Stimulated activated CD4-positive, alpha-beta T cell treated with anti-CD3 and anti-CD28 coated beads, Interleukin-12 subunit alpha, Interleukin-12 subunit beta, amount 100 ng/mL, for 24 hours (primary cell): ENCODE data around the gene IL1RAP.

Experiments used
- DNase-seq, 2 experiments: peaks; one replicate each; pipeline ENCODE4 v3.0.0-alpha.2; 2020; ENCODE audit warnings: low read depth in 2 of 2

Gene IL1RAP

DNA sequence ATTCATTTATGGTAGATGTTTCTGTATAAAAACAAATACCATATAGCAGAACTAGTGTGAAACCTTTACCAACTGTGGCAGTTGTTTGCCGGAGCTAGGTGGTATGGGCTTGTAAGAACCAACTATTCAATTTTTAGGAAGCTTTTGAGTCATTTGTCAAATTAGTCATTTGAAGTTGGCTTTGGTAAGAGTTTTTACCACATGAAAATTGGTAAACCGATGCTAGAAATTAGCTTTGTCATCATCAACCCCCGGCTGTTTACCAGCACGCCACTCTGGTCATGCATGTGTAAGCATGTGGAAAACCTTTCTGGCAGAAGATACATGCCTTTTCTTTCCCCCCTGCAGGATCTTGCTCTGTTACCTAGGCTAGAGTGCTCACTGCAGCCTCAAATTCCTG lies 63.3 kb downstream of the IL1RAP start:
- no peak for DNase-seq

DNA sequence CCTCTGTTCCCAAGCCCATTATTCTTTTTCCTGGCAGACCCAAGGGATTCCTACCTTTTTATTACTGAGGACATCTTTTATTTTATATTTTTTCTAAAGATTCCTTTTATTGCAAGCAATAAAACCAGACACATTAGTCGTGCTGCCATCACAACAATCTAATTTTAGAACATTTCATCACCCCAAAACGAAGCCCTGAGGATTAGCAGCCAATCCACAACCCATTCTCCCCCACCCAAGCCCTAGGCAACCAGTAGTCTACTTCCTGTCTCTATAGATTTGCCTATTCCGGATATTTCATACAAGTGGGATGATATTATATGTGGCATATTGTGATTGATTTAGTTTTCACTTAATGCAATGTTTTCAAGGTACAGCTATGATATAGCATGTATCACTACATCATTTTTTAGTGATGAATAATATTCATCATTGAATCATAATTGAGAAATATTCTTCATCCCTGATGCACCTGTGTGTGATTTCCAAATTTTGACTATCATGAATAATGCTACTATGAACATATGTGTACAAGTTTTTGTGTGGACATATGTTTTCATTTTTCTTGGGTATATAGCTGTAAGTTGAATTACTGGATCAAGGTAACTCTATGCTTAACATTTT lies 65.7 kb downstream of the IL1RAP start:
- no peak for DNase-seq

DNA sequence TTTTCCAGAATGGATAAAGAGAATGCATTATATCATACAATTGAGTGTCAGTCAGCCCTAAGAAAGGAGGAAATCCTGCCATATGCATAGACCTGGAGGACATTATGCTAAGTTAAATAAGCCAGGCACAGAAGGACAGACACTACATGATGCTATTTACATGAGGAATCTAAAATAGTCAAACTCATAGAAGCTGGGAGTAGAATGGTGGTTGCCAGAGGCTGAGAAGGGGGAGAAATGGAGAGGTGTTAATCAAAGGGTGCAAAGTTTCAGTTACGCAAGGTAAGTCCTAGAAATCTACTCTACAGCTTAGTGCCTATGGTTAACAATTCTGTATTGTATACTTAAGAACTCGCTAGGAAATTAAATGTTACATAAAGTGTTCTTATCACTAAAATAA lies 66.5 kb downstream of the IL1RAP start:
- DNase-seq, result no peak

DNA sequence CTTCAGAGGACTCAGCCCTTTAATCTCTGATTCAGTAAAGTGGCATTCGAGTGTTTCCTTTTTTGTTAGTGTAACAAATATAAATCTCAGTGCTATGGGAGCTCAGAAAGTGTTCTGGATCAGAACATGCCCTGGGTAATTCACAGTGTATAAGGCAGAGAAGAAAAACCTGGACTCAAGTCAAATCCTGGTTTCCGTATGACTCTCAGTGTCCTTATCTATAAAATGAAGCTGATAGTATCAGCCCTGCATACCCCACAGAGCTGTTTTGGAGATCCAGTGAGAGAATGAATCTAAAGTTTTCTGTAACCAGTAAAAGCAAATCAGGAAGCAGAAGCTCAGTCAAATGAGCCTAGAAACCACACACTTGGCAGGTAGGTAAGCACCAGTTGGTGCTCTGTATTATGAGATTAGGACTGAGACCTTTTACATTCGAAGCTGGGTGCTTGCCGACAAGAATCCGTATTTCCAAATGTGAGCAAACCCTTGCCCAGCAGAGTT lies 67.2 kb downstream of the IL1RAP start:
- no peak for DNase-seq

DNA sequence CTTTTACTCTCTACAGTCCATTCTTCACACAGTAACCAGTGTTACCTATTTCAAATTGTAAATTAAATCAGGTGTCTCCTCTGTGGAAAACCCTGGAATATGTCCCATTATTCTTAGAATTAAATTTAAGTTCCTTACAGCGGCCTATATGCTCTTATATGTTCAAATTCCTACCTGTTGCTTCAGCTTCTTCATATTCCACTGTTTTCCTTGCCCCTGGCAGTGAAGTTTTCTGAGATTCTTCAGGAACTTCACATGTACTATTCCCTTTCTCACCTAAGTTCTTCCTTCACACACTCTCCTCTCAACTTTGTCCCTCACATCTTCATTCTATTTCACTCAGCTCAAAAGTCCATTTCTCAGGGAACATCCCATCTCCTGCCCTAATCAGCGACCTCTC lies 68.8 kb downstream of the IL1RAP start:
- DNase-seq, result no peak

DNA sequence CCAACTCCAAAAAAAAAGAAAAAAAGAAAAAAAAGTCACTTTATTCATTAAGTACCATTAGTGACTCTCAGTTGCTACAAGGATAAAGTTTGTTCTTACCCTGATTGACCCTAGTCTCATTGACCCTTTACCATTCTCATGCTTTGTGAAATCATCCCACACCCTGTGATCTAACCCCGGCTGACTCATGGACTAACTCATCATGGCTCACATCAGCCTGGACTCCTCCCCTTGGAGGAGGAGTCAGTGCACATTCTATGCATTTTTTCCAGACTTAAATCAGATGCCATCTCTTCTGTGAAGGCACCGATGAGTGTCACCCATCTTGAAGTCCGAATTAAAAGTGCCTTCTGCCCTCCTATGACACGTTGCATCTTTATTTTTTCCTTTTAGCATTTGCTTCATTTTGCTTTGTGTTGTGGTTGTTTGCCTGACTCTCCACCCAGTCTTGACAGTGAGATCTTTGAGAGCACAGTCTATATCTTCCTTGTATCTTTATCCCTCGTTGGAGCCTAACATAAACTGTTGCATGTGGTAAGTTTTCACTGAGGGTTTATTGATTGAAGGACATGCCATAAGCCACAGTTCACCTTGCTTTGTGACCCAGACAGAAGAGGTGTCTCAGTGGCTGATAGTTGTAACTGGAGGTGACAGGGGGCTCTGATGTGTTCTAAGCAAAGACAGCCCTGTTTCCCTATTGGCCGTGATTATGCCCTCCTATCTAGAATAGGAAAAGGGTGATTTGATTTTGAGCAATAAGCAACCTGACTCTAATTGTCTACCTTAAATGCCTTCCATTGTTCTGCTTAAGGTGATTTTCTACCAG lies 72.1 kb downstream of the IL1RAP start:
- DNase-seq, result peak; percentile 15 to 44

DNA sequence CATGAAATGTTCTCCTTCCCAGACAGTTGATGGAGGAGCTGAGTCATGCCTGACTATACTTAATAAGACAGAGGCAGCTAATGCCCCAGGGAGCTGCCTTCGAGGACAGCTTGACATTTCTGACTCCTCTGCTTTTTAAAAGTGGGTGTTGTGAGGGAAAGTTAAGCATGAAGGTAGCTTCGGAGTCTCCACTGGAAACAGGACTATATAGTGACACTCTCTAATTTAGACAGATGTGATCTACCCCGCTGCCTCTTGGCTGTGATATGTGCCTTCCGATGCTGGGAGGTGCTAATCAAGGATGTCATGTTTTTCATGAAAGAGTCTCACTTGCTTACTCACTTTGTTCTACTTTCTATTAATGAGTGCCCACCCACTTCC lies 72.7 kb downstream of the IL1RAP start:
- peak in 1 of 2 experiments; percentile 24 for DNase-seq

DNA sequence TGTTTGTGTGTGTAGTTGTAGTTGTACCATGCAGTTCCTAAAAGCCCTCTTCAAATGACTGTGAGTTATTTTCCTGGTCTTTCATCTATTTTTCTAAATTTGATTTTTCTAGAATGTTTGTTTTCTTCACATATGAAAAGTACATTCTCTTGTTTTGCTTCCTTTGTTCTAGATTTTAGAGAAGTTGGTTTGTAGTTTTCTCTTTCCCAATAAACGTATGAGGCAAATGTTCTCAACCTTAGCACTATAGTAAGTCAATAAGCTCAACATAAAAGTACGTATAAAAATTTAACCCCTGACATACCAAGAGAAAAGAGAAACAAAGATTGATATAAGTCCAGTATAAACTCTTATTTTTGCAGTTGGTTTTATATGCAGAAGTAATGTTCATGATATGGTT lies 74.7 kb downstream of the IL1RAP start:
- no peak for DNase-seq

DNA sequence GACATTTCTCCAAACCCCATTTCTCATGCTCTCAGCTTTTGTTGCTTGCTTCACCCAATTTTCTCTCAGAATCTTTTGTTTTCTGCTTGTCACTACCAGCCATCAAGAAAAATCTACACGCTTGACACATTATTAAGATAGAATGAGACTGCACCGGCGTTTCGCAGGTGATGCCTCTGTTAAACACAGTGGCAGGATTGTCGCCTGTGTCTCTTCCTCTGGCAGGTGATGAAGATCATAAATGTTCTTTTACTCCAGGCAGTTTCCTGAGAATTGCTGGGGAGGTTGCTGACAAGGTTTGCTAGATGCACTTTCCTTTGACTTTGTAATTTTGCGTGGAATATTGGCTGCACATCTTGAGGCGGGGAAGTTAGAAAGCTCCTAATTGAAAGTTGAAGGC lies 75.4 kb downstream of the IL1RAP start:
- DNase-seq, result no peak

DNA sequence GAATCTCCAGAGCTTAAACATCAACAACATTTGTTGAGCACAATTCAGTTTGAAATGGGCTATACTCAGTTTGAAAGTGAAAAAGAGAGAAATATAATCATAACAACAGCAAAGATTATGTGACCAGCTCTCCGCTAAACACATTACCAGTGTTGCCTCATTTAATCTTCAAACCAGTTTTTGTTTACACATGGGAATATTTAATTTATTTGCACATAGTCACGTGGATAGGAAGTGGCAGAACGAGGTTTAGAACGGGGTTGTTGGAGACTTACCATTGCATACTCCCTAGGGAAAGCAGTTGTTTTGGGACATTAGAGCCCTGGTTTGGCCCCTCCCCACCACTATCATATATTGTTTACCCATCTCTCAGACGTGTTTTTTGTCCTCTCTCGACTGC lies 77.2 kb downstream of the IL1RAP start:
- no peak for DNase-seq

DNA sequence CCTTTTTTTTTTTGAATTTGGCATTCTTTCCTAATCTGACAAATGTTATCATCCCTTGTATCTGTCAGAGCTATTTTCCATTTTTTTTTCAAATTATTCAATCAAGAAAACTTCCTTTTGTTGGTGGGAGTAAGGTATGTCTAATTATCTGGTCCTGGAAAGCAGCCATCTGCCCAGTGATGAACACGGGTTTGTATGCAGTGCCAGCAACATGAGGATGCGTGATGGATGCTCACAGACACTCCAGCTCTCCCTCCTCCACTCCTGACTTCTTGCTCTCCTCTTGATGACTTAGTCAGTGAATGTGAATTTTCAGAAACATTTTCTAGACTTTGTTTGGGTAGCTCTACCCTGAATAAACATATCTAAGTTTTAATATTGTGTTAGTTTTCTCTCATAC lies 79.2 kb downstream of the IL1RAP start:
- no peak for DNase-seq

DNA sequence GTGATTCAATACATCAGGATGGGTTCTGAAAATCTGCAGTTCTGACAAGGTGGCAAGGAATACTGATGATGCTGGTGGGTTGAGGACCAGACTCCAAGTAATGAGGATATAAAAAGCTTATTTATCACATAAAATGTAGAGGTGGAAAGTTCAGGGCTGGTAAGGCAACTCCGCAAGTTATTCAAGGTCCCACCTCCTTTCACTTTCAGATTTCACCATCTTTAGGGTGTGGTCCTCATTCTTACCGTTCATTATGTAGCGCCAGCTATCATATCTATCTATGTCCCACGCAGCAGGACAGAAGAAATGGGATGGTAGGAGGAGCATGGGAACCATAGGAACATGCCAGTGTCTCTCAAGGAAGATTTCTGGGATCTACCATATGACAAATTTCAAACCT lies 80.3 kb downstream of the IL1RAP start:
- DNase-seq, result no peak

DNA sequence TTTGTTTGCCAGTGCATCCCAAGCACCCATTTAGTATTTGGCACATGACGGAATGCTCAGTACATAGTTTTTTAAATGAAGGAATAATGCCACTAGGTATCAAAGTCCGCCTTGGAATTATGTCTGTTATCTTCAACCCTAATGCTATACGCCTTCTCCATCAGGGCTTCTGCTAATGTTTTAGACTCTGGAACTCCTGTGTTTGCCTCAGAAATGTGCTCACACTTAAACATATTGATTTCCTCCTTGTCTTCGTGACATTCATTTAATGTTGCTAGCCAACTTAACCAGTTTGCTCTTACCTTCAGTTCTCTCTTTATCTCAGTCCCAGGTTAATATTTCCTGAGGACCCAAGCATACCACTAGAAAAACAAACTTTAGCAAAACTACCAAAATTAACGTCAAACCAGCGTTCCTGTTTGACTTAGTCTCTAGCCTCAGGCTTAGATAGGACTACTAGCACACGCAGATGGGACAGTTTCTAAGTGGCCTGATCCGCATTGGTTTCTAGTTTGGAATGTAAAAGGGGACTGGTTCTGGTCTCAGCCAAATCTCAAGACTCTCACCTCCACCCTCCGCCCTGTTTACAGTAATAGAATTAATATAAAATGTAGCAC lies 81.4 kb downstream of the IL1RAP start:
- no peak for DNase-seq

DNA sequence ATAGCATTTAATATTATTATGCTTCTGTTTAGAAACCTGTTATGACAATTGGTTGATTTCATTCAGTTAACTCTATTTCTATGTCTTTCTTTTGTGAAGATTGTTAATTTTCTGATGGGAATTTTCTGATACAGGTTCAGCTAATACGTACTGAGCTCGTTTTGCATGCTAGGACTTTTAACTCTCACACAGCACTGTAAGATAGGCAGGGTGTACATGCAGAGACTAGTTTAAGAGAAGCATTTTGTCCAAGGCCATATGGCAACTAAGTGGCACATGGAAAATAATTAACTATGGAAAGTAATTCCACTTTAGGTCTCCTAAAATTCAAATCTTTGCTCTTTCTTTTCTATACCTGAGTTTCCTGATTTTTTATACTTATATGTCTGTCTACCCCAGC lies 81.9 kb downstream of the IL1RAP start:
- no peak for DNase-seq

DNA sequence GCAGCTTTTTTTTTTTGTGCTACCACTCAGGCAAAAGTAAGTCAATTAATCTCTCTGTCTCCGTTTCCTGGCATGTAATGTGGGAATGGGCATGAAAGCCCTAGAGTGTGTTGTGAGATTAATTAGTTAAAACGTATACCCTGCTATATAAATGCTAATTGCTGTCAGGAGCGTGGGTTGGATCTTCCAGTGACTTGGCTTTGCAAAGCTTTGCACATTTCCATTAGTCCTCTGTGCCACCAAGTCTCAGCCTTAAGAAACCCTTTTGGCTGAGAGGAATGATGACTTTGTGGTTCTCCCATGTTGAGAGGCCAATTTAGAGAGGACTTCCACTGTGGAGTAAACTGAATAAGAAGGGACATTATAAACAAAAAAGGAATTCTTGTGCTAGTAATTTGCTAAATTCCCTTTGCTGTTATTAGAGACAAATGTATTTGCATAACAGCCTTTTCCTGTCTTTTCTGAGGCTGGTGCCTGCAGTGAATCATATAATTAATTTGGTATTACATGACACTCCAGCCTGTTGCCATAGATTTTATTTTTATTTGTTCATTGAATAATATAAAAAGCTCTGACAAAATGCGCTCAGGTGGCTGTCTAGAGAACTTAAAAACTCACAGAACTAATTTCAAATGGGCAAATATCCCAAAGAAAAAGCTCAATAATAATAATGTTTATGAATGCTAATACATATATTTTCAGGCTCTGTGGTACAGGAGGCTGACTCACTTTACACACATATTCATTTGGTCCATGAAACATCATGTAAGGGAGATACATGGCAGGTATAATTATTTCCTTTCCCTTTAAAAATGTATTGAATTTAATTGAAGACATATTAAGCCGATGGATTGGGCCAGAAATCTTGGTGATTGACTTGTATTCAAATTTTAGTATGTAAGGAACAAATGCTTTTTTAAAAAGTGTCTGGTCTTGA lies 82.7 kb downstream of the IL1RAP start:
- no peak for DNase-seq

DNA sequence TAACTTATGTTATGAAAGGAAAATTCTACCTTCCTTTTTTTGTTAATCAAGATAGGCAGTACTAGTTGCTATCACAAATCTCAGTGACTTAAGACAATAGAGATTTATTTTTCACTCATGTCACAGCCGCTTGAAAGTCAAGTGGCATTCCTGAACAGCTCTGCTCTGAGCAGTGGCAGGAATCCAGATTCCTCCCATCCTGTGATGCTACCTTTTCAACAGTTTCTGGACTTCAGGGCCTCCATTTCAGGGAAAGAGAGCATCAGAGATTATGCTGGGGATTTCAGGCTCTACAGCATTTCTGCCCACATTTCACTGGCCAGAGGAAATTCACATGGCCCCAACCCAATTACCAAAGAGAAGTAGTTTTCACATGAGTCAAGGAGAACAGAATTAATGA lies 83.4 kb downstream of the IL1RAP start:
- no peak for DNase-seq

DNA sequence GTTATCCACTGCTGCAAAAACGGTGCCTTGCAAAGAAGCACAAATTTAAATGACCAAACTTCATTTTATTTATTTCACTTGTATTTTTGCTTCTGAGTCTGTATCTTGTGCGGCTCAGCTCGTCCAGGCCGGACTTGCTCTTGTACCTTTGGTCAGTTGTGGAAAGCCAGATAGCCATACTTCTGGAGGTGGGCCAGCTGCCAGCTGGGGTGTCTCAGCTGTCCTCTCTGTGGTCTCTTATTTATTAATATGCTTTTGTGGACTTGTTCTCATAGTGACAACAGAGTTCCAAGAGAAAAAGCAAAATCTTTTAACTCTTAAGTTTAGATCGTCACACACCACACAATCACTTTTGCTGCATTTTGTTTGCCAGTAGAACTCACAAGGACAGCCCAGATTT lies 87.7 kb downstream of the IL1RAP start:
- no peak for DNase-seq

DNA sequence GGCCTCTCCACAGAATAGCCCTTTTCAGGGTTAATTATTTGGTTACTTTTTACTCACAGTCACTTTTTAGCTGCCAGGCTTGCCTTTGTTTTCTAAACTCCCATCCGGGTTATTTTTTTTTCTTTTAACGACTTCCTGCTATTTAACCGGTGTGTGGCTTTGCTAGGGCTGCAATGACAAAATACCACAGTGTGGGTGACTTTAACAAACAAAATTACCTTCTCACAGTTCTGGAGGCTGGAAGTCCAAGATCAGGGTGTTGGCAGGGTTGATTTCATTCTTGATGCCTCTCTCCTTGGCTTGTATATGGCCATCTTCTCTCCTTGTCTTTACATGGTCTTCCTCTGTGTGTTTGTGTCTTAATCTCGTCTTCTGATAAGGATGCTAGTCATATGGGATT lies 91.5 kb downstream of the IL1RAP start:
- no peak for DNase-seq

DNA sequence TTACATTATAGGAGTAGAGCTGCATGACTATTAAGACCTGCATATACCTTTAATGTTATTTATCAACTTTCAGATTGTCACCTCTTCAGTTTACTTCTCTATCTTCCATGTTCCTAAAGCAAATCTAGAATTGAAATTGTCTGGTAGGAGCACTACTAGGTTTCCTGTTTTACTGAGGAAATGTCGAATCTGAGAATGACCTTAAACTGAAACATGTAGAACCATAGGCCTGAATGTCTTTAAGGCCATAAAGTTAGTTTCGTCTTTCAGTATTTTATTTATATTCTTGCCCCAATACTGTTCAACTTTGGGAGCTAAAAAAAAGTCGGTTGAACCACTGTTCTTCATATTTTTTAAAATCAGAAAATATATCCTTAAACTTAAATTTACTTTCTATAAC lies 92.7 kb downstream of the IL1RAP start:
- DNase-seq, result no peak

DNA sequence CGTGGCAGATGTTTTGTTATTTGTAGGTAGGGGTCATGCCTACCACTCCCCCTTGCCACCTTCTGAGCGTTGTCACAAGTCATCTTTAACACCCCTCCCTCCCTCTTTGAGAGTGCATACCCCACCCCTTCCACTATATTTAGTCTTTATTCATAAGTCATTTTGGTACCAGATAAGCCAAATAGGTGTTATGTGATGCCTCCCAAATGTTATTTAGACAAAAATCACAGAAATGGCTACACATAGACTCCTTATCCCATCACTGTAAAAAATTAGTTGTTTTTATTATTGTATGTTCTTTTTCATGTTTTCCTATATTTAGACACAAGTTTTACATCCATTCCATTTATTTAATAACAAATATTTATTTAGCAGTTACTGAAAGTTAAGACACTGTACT lies 93.1 kb downstream of the IL1RAP start:
- DNase-seq, result no peak

DNA sequence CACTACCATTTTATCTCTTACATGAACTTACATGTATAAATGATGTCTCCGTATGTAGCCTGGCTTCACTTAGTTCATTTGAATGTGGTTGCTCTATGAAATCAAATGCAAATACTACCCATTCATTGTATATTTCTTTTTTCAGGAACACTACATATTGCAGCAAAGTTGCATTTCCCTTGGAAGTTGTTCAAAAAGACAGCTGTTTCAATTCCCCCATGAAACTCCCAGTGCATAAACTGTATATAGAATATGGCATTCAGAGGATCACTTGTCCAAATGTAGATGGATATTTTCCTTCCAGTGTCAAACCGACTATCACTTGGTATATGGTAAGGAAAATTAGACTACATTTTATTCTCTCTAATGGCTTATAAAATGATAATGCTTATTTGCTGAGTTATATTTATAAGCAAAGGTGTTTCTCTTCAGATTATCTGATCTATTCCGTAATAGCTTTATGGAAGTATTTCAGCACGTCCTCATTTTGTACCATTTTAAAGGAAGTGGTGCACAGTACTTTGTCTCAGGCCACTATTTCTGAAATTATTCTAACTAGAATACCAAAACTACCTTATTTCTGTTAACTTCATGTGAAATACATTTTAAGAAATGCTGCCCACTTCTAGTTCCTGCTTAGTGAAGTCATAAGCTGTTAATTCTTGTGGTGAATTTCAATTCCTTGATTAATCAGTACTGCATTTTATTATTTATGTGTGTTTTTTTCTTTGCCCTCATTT lies 95.1 kb downstream of the IL1RAP start:
- no peak for DNase-seq
